BLaER1 treated with 17β-estradiol and CSF1 and Interleukin-3, amounts not matched to agents 10 nM and 100 nM (cell line): ENCODE measurements around the gene NEU2.
"Not testable (repeated sequence)": the region's sequence is repeated elsewhere in the genome, so short reads cannot be mapped to it uniquely, and the experiment has no call there.

ENCODE experiments used
- H3K27ac ChIP-seq, 11 experiments: shearing (Covaris generic); formaldehyde crosslinking; 2 replicates each; pipeline ENCODE4 v1.8.1; 2022
- H3K27me3 ChIP-seq, 11 experiments: shearing (Covaris generic); formaldehyde crosslinking; 2 replicates each; pipeline ENCODE4 v1.8.1; 2022
- H3K36me3 ChIP-seq, 11 experiments: shearing (Covaris generic); formaldehyde crosslinking; 2 replicates each; pipeline ENCODE4 v1.8.1; 2022
- H3K4me1 ChIP-seq, 10 experiments: shearing (Covaris generic); formaldehyde crosslinking; 2 replicates each; pipeline ENCODE4 v1.8.1; 2022
- H3K4me2 ChIP-seq, 11 experiments: shearing (Covaris generic); formaldehyde crosslinking; 2 replicates each; pipeline ENCODE4 v1.8.1; 2022
- H3K4me3 ChIP-seq, 10 experiments: shearing (Covaris generic); formaldehyde crosslinking; 2 replicates each; pipeline ENCODE4 v1.8.1; 2022
- H3K9ac ChIP-seq, 11 experiments: shearing (Covaris generic); formaldehyde crosslinking; 2 replicates each; pipeline ENCODE4 v1.8.1; 2022
- H3K9me3 ChIP-seq, 11 experiments: shearing (Covaris generic); formaldehyde crosslinking; replicated peaks in 1 of 11; 2 replicates each; pipeline ENCODE4 v1.8.1; 2022
- H4K20me1 ChIP-seq, 11 experiments: shearing (Covaris generic); formaldehyde crosslinking; 2 replicates each; pipeline ENCODE4 v1.8.1; 2022
- Cebpa-rat ChIP-seq, 11 experiments: shearing (Covaris generic); IDR thresholded peaks; 2 replicates each; pipeline ENCODE4 v1.8.1; 2022

The NEU2 gene

GRCh38 chr2:233013650-233014049 lies 18.8 kb upstream of the NEU2 start:
- H3K4me1 ChIP-seq = peaks cover 26 to 33% (median 29%) of the 10 kb centered on the region in 10 experiments
- TF ChIP-seq Cebpa-rat (IDR thresholded peaks at IDR 0.05) = no peak
- no peaks in the 10 kb centered on the region for H3K36me3 ChIP-seq
- no peak overlapping the region for H3K9ac ChIP-seq
- H3K4me3 ChIP-seq = no peak overlapping the region
- H3K27me3 ChIP-seq = no peaks in the 10 kb centered on the region
- H3K9me3 ChIP-seq = peaks cover 0 to 17% (median 10%) of the 10 kb centered on the region in 11 experiments; a peak in 14 of 22 replicates
- H4K20me1 ChIP-seq = peaks cover 0 to 13% (median 0%) of the 10 kb centered on the region in 11 experiments; a peak in 1 of 22 replicates
- no peak overlapping the region for H3K4me2 ChIP-seq
- H3K27ac ChIP-seq = no peak overlapping the region

GRCh38 chr2:233015019-233015645 lies 17.3 kb upstream of the NEU2 start:
- Histone ChIP-seq H3K27ac (no peak overlapping the region), H3K9ac (no peak overlapping the region), H3K4me3 (no peak overlapping the region), H3K27me3 (no peaks in the 10 kb centered on the region), H3K9me3 (peaks cover 0 to 17% (median 10%) of the 10 kb centered on the region in 11 experiments; a peak in 14 of 22 replicates), H3K4me1 (peaks cover 26 to 31% (median 28%) of the 10 kb centered on the region in 10 experiments), H4K20me1 (peaks cover 0 to 13% (median 0%) of the 10 kb centered on the region in 11 experiments; a peak in 1 of 22 replicates), H3K36me3 (no peaks in the 10 kb centered on the region), H3K4me2 (no peak overlapping the region)
- no peak for TF ChIP-seq Cebpa-rat (IDR thresholded peaks at IDR 0.05)

- Histone ChIP-seq H3K9ac (no peak overlapping the region), H3K9me3 (peaks cover 0 to 17% (median 10%) of the 10 kb centered on the region in 11 experiments; a peak in 14 of 22 replicates), H3K4me2 (no peak overlapping the region), H3K4me1 (peaks cover 0 to 3% (median 2%) of the 10 kb centered on the region in 10 experiments; a peak in 10 of 20 replicates), H3K4me3 (no peak overlapping the region), H3K27ac (no peak overlapping the region), H3K27me3 (no peaks in the 10 kb centered on the region), H4K20me1 (no peaks in the 10 kb centered on the region), H3K36me3 (no peaks in the 10 kb centered on the region)
- no peak for TF ChIP-seq Cebpa-rat (IDR thresholded peaks at IDR 0.05)
Observed at GRCh38 chr2:233017947-233018346, 14.5 kb upstream of the NEU2 start.

- H3K4me3 ChIP-seq, H3K9ac ChIP-seq, H3K27ac ChIP-seq: not testable (repeated sequence)
Observed at GRCh38 chr2:233019610-233020009, 12.9 kb upstream of the NEU2 start.

GRCh38 chr2:233020454-233020853 lies 12.0 kb upstream of the NEU2 start:
- no peak overlapping the region for H3K27ac ChIP-seq
- H3K4me2 ChIP-seq = no peak overlapping the region
- H3K27me3 ChIP-seq = no peaks in the 10 kb centered on the region
- no peak for TF ChIP-seq Cebpa-rat (IDR thresholded peaks at IDR 0.05)
- H3K4me3 ChIP-seq = no peak overlapping the region
- H3K4me1 ChIP-seq = no peaks in the 10 kb centered on the region
- H3K36me3 ChIP-seq = no peaks in the 10 kb centered on the region
- no peaks in the 10 kb centered on the region for H4K20me1 ChIP-seq
- peaks cover 0 to 17% (median 10%) of the 10 kb centered on the region in 11 experiments; a peak in 14 of 22 replicates for H3K9me3 ChIP-seq
- H3K9ac ChIP-seq = no peak overlapping the region

More at GRCh38 chr2:233019610-233020009, 12.9 kb upstream of the NEU2 start:
- H3K27me3 ChIP-seq, H3K4me2 ChIP-seq, H4K20me1 ChIP-seq, H3K4me1 ChIP-seq, H3K36me3 ChIP-seq: not testable (repeated sequence)
- H3K9me3 ChIP-seq = peaks cover 0 to 17% (median 10%) of the 10 kb centered on the region in 11 experiments; a peak in 14 of 22 replicates

GRCh38 chr2:233021771-233022170 lies 10.7 kb upstream of the NEU2 start:
- no peak for TF ChIP-seq Cebpa-rat (IDR thresholded peaks at IDR 0.05)
- Histone ChIP-seq H3K4me3 (no peak overlapping the region), H3K4me2 (no peak overlapping the region), H3K9ac (no peak overlapping the region), H3K4me1 (no peaks in the 10 kb centered on the region), H4K20me1 (no peaks in the 10 kb centered on the region), H3K27ac (no peak overlapping the region), H3K36me3 (no peaks in the 10 kb centered on the region), H3K27me3 (no peaks in the 10 kb centered on the region), H3K9me3 (peaks cover 0 to 17% (median 10%) of the 10 kb centered on the region in 11 experiments; a peak in 14 of 22 replicates)

- Histone ChIP-seq H3K4me3 (no peak overlapping the region), H3K27ac (no peak overlapping the region), H3K27me3 (no peaks in the 10 kb centered on the region), H3K9ac (no peak overlapping the region), H3K9me3 (peaks cover 0 to 11% (median 8%) of the 10 kb centered on the region in 11 experiments; a peak in 14 of 22 replicates), H4K20me1 (no peaks in the 10 kb centered on the region), H3K4me2 (no peak overlapping the region), H3K36me3 (no peaks in the 10 kb centered on the region), H3K4me1 (no peaks in the 10 kb centered on the region)
- no peak for TF ChIP-seq Cebpa-rat (IDR thresholded peaks at IDR 0.05)
Observed at GRCh38 chr2:233022561-233022960, 9.9 kb upstream of the NEU2 start.

GRCh38 chr2:233023007-233023760 lies 9.3 kb upstream of the NEU2 start:
- Histone ChIP-seq H3K9me3 (peaks cover 0 to 6% (median 4%) of the 10 kb centered on the region in 11 experiments; a peak in 11 of 22 replicates), H3K27ac (no peak overlapping the region), H3K36me3 (no peaks in the 10 kb centered on the region), H3K27me3 (no peaks in the 10 kb centered on the region), H4K20me1 (no peaks in the 10 kb centered on the region), H3K9ac (no peak overlapping the region), H3K4me2 (no peak overlapping the region), H3K4me3 (no peak overlapping the region), H3K4me1 (no peaks in the 10 kb centered on the region)
- TF ChIP-seq Cebpa-rat (IDR thresholded peaks at IDR 0.05) = no peak

GRCh38 chr2:233023761-233024410 lies 8.6 kb upstream of the NEU2 start:
- H3K4me2 ChIP-seq = no peak overlapping the region
- H3K27me3 ChIP-seq = no peaks in the 10 kb centered on the region
- H3K4me3 ChIP-seq = no peak overlapping the region
- no peak overlapping the region for H3K9ac ChIP-seq
- no peaks in the 10 kb centered on the region for H3K9me3 ChIP-seq
- TF ChIP-seq Cebpa-rat (IDR thresholded peaks at IDR 0.05) = no peak
- no peak overlapping the region for H3K27ac ChIP-seq
- H4K20me1 ChIP-seq = no peaks in the 10 kb centered on the region
- no peaks in the 10 kb centered on the region for H3K4me1 ChIP-seq
- H3K36me3 ChIP-seq = no peaks in the 10 kb centered on the region
